ENCODE measurements around the gene ZNF689.

DNA sequence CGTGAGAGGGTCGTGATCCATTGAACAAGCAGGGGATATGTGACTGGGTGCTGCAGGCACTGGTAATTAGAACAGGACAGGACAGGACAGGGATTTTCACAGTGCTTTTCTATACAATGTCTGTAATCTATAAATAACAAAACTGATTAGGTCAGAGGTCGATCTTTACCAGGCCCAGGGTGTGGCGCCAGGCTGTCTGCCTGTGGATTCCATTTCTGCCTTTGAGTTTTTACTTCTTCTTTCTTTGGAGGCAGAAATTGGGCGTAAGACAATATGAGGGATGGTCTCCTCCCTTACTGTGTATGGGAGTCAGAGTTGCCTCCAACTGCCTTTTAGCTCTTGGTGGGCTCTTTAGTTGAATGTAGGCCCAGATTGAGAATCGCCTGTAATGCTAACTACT, 50.5 kb downstream of the ZNF689 start:
- TF ChIP-seq, protein P1, sequence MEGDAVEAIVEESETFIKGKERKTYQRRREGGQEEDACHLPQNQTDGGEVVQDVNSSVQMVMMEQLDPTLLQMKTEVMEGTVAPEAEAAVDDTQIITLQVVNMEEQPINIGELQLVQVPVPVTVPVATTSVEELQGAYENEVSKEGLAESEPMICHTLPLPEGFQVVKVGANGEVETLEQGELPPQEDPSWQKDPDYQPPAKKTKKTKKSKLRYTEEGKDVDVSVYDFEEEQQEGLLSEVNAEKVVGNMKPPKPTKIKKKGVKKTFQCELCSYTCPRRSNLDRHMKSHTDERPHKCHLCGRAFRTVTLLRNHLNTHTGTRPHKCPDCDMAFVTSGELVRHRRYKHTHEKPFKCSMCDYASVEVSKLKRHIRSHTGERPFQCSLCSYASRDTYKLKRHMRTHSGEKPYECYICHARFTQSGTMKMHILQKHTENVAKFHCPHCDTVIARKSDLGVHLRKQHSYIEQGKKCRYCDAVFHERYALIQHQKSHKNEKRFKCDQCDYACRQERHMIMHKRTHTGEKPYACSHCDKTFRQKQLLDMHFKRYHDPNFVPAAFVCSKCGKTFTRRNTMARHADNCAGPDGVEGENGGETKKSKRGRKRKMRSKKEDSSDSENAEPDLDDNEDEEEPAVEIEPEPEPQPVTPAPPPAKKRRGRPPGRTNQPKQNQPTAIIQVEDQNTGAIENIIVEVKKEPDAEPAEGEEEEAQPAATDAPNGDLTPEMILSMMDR (IDR thresholded peaks at IDR 0.05): no peak
- TF ChIP-seq EP300 (IDR thresholded peaks at IDR 0.05): no peak

Measured in tibial nerve (tissue), 4 donors.